Activated naive CD4-positive, alpha-beta T cell treated with anti-CD3 and anti-CD28 coated beads, Interleukin-2, amount 10 ng/mL, durations not matched to agents 7 days and 5 days (primary cell): ENCODE results near the gene LCE5A.
A peak's percentile ranks its signal among the peaks of the same experiment; 100 is the strongest.
"Not testable (repeated sequence)": the region's sequence is repeated elsewhere in the genome, so short reads cannot be mapped to it uniquely, and the experiment has no call there.

Experiments
- CTCF ChIA-PET: fragments of 350-600 bp; sonication (Branson Sonifier 250); formaldehyde crosslinking; loops from one replicate; lab custom pipeline; 2021; ENCODE audit warnings: antibody characterized with exemption; lab: Charles Lee
- DNase-seq: peaks from one replicate; pipeline ENCODE4 v3.0.0-alpha.2; 2020
- H3K27ac Mint-ChIP-seq: one replicate; pipeline ENCODE4 v1.8.0; 2021; ENCODE audit warnings: mild to moderate bottlenecking, moderate library complexity, mixed read lengths
- H3K27me3 Mint-ChIP-seq: one replicate; pipeline ENCODE4 v1.8.0; 2021; ENCODE audit warnings: mild to moderate bottlenecking, mixed read lengths
- H3K36me3 Mint-ChIP-seq: one replicate; pipeline ENCODE4 v1.8.0; 2021; ENCODE audit warnings: mixed read lengths
- H3K4me1 Mint-ChIP-seq: one replicate; pipeline ENCODE4 v1.8.0; 2021; ENCODE audit warnings: mixed read lengths
- H3K4me3 Mint-ChIP-seq: one replicate; pipeline ENCODE4 v1.8.0; 2021; ENCODE audit warnings: mild to moderate bottlenecking, moderate library complexity, mixed read lengths
- H3K9me3 Mint-ChIP-seq: one replicate; pipeline ENCODE4 v1.8.0; 2021; ENCODE audit warnings: mixed read lengths

The LCE5A gene, protein sequence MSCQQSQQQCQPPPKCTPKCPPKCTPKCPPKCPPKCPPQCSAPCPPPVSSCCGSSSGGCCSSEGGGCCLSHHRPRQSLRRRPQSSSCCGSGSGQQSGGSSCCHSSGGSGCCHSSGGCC

DNA sequence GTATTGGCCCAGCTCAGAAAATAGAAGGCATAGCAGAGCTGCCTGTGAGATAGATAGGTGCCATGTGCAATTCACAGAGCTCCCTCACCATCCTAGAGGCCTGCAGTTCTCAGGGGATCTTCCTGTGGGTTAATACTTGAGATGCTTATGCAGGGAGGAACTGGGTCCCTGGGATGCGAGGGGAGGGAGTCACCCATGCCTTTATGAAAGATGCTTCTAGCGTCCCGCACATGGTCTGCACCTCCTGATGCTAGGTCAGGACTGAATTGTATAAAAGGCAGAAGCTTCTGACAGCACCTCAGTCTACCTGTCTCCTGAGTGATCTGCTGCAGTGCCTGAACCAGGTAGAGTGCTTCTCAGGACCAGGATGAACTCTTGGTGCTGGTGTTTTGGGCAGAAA is at the start of gene LCE5A:
LCE5A (plus strand) TSS at position 301 of the 400 bp plus-strand sequence. CDS start 732 bp downstream, outside the sequence.
- no peak within 1 kb of the TSS for H3K4me3 Mint-ChIP-seq
- H3K27me3 Mint-ChIP-seq = peaks cover 45% of the 10 kb centered on the region
- no peak within 1 kb of the TSS for H3K27ac Mint-ChIP-seq
- no peaks in the 10 kb centered on the region for H3K4me1 Mint-ChIP-seq
- H3K36me3 Mint-ChIP-seq = no peaks in the 10 kb centered on the region
- CTCF ChIA-PET = no interaction called here
- no peak for DNase-seq
- H3K9me3 Mint-ChIP-seq = no peaks in the 10 kb centered on the region

DNA sequence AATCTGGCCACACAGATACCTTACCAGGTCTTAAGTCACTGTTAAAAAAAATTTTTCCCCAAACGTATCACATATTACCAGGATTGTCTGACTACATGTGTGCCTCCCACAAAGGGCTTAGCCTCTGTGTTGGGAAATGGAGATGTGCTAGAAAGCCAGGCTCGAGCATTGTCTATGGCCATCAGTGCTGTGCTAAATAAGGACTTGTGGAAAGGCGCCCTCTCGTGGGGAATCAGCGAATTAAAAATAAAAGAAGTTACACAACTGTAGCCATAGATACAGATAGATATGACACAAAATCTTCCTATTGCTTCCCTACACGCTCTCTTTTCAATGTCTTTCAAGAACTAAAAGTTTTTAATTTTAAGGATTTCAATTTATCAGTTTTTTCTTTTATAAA is 49.1 kb upstream of the LCE5A start:
- CTCF ChIA-PET = no interaction called here
- Mint-ChIP-seq H3K4me1 (peaks cover 32% of the 10 kb centered on the region), H3K27ac (peak overlapping the region; percentile 69), H3K9me3 (no peaks in the 10 kb centered on the region), H3K36me3 (no peaks in the 10 kb centered on the region), H3K27me3 (peaks cover 4% of the 10 kb centered on the region), H3K4me3 (no peak overlapping the region)
- DNase-seq = peak; percentile 71

DNA sequence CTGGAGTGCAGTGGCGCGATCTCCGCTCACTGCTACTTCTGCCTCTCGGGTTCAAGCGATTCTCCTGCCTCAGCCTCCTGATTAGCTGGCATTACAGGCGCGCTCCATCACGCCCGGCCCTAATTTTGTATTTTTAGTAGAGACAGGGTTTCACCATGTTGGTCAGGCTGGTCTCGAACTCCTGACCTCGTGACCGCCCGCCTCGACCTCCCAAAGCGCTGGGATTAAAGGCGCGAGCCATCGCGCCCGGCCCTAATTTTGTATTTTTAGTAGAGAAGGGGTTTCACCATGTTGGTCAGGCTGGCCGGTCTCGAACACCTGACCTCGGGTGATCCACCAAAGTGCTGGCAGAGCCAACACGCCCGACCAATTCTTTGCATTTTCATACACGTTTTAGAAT is 48.0 kb upstream of the LCE5A start:
- Mint-ChIP-seq H3K36me3 (no peaks in the 10 kb centered on the region), H3K4me3 (no peak overlapping the region), H3K4me1 (peaks cover 32% of the 10 kb centered on the region), H3K27me3 (peaks cover 7% of the 10 kb centered on the region), H3K27ac (no peak overlapping the region), H3K9me3 (no peaks in the 10 kb centered on the region)
- no peak for DNase-seq
- CTCF ChIA-PET = interaction anchor here (0.7 kb wide), 1 partner anchor 32 kb away, joined by 3 read pairs; no protein-coding TSS in a partner anchor

DNA sequence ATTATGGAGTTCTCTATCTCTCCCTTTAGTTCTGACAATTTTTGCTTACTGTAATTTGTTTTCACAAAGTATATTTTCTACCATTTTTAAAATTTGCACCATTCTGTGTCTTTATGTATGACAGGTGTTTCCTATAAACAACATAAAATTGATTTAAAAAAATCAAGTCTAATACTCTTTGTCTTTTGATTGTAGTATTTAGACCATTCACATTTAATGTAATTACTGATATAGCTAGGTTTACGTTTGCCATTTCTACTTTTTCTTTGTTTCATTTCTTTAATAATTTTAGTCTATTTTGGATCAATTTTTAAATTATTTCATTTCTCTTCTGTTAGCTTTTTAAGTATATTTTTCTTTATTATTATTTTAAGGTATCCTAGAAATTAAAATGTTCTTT is 44.4 kb upstream of the LCE5A start:
- Mint-ChIP-seq H3K9me3 (no peaks in the 10 kb centered on the region), H3K4me1 (peaks cover 4% of the 10 kb centered on the region), H3K4me3 (no peak overlapping the region), H3K27me3 (peaks cover 11% of the 10 kb centered on the region), H3K36me3 (no peaks in the 10 kb centered on the region), H3K27ac (no peak overlapping the region)
- CTCF ChIA-PET = no interaction called here
- DNase-seq = no peak

DNA sequence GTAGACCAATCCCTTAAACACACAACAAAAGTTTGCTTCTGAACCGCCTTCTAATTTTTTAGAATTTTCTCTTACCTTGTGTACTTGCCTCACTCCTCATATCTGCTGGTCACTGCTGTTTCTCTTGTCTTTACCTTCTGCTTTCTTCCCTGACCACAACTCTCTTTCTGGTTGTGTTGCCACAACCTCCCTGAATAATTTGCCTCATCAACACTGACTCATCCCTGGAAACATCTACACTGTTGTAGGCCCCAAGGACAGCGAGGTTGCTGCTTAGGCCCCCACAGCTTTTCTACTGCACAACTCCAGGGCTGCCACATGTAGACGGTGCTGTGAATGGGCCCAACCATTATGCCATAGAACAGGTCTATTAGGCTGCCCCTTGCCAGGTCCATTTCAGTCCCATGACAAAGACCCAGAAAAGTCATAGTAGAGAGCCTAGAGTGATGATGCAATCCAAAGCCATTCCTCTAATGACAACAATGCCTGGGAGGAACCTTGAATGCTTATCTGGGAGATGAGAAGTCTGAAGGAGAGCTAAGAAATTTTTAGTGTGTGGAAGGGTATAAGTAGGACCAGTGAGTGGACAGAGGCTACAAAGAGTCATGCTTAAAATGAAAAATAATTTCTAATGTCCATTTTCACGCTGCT is 36.6 kb upstream of the LCE5A start:
- Mint-ChIP-seq H3K27ac (no peak overlapping the region), H3K36me3 (peaks cover 4% of the 10 kb centered on the region), H3K27me3 (no peaks in the 10 kb centered on the region), H3K9me3 (peaks cover 42% of the 10 kb centered on the region), H3K4me3 (no peak overlapping the region), H3K4me1 (no peaks in the 10 kb centered on the region)
- no peak for DNase-seq
- CTCF ChIA-PET = interaction anchor here (1.0 kb wide), 1 partner anchor 15 kb away, joined by 8 read pairs; no protein-coding TSS in a partner anchor

DNA sequence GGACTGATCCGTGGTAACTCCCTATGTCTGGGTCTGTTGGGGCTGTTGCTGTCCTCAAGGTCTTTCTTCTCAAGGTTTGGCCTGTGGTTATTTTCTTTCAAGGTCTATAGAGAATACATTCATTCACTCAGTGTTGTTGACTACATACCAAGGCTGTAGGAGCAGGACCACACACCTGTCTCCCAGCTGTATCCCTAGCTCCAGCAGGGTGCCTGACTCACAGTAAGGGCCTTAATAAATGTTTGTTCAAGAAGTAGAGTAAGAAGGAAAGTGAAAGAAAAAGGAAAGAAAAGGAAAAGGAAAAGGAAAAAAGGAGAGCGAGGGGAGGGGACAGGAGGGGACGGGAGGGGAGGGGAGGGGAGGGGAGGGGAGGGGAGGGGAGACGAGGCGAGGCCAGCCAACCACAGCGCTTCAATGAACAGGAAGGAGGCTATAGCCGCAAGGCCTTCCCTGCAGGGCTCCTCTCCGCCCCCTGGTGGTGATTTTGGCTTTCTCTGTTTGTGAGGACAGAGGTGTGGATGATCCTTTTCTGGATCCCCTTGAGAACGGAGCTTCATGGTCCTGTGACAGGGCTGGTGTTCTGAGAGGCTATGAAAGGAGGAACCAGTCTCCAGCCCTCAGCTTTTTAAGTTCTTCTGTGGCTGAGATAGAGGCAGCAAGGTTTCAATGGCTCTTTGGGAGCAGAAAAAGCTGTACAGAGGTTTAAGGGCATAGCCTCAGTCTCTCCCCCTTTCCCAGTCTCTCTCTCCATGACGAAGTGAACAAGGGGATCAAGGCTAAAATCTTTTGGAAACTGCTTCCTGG is 30.6 kb upstream of the LCE5A start:
- H3K9me3 Mint-ChIP-seq = peaks cover 37% of the 10 kb centered on the region
- no peaks in the 10 kb centered on the region for H3K27me3 Mint-ChIP-seq
- peaks cover 8% of the 10 kb centered on the region for H3K4me1 Mint-ChIP-seq
- DNase-seq = peak; percentile 61
- peaks cover 4% of the 10 kb centered on the region for H3K36me3 Mint-ChIP-seq
- no peak overlapping the region for H3K27ac Mint-ChIP-seq
- CTCF ChIA-PET = interaction anchor here (0.7 to 2.0 kb wide), 2 partner anchors 9 to 21 kb away, joined by 3 to 10 read pairs; no protein-coding TSS in a partner anchor
- no peak overlapping the region for H3K4me3 Mint-ChIP-seq

DNA sequence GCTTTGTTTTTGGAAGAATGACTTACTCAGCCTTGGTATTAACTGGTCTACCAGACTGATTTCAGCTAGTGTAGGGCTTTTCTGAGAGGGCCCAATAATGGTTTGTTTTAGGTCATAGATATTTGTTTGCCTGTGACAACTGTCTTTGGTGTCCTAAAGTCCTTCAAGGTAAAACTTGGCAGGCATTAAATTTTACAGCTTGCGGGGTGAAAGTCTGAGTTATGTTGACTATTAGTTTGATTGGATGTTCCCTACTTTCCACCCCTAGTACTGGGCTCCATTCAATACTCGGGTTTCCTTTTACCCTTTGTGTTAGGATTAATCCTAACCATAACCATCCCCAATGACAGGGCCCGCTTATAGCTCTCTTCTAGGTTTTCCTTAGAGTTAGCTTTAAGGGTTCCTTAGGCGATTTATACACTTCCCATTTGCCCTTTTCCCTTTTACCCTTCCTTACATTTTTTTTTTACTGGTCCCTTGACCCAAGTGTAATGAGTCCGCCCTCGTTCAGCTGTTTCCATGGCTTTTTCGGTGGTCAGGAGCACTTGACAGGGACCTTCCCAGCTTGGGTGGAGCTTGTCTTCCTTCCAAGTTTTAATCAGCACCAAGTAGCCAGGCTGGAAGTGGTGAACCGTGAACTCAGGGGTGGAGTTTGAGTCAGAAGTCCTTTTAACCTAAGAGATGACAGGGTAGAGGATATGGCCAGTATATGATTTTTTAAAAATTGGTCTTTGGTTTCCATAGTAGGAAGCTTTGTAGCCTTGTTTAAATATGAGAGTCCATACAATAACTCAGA is 28.5 kb upstream of the LCE5A start:
- CTCF ChIA-PET = interaction anchor here (0.7 to 2.4 kb wide), 2 partner anchors 11 to 23 kb away, joined by 3 to 11 read pairs; no protein-coding TSS in a partner anchor
- peaks cover 8% of the 10 kb centered on the region for H3K4me1 Mint-ChIP-seq
- peaks cover 3% of the 10 kb centered on the region for H3K36me3 Mint-ChIP-seq
- no peaks in the 10 kb centered on the region for H3K27me3 Mint-ChIP-seq
- H3K9me3 Mint-ChIP-seq = peaks cover 18% of the 10 kb centered on the region
- DNase-seq = no peak
- no peak overlapping the region for H3K4me3 Mint-ChIP-seq
- H3K27ac Mint-ChIP-seq = no peak overlapping the region

DNA sequence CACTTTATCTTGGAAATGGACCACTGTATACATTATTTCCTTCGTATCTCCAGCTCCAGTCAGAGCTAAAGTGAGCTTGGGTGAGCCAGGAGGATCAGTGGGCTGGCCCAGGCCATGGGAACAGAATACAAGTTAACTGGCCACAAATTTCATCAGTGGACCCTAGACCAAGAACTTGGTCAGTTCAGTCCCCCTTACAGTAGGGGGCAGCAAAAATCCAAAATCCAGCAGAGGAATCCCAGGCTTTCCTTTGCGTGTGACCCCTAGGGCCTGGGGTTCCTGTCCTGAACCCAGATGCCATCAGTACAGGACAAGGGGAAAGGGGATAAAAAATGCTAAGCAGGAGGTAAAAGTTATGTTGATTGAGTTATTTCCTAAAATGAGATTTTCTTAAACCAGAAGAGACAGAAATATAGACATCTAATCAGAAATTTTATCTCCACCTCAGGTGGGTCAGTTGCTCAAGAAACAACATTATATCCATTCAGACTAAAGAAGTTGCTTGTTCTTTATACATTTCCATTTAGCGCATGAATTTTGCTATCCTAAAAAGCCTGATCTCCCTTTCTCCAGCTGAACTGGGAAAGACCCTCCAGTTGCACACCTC is 24.1 kb upstream of the LCE5A start:
- Mint-ChIP-seq H3K4me1 (peaks cover 5% of the 10 kb centered on the region), H3K9me3 (no peaks in the 10 kb centered on the region), H3K36me3 (no peaks in the 10 kb centered on the region), H3K27ac (no peak overlapping the region), H3K4me3 (no peak overlapping the region), H3K27me3 (no peaks in the 10 kb centered on the region)
- DNase-seq = no peak
- CTCF ChIA-PET = interaction anchor here (1.0 kb wide), 1 partner anchor 11 kb away, joined by 3 read pairs; no protein-coding TSS in a partner anchor

DNA sequence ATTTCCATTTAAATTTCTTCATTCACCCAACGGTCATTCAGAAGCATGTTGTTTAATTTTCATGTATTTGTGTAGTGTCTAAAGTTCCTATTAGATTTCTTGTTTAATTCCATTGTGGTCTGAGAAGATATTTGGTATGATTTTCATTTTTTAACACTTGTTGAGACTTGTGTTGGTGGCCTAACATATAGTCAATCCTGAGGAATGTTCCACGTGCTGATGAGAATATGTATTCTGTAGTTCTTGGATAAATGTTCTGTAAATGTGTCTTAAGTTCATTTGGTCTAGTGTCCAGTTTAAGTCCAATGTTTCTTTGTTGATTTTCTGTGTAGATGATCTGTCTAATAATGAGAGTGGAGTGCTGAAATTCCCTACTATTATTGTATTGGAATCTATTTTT is 22.7 kb upstream of the LCE5A start:
- H3K4me1 Mint-ChIP-seq = peaks cover 5% of the 10 kb centered on the region

DNA sequence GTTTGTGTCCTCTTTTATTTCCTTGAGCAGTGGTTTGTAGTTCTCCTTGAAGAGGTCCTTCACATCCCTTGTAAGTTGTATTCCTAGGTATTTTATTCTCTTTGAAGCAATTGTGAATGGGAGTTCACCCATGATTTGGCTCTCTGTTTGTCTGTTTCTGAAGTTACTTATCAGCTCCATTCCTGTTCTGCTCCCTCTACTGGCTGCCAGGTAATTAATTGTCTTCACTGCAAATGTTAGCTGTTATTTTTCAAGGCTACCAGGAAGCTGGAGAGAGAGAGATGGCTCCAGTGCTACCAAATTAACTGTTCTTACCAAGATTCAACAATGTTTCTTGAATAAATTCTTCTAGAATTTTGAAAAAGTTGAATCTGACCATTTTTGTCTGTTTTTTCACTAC is 19.1 kb upstream of the LCE5A start:
- H3K27ac Mint-ChIP-seq, H3K27me3 Mint-ChIP-seq, H3K4me1 Mint-ChIP-seq, DNase-seq, H3K4me3 Mint-ChIP-seq, H3K9me3 Mint-ChIP-seq, H3K36me3 Mint-ChIP-seq, CTCF ChIA-PET: not testable (repeated sequence)

More for the DNA sequence above, 22.7 kb upstream of the LCE5A start:
- Mint-ChIP-seq H3K4me3 (no peak overlapping the region), H3K36me3 (no peaks in the 10 kb centered on the region), H3K9me3 (no peaks in the 10 kb centered on the region), H3K27ac (no peak overlapping the region), H3K27me3 (no peaks in the 10 kb centered on the region)
- CTCF ChIA-PET = no interaction called here
- no peak for DNase-seq

DNA sequence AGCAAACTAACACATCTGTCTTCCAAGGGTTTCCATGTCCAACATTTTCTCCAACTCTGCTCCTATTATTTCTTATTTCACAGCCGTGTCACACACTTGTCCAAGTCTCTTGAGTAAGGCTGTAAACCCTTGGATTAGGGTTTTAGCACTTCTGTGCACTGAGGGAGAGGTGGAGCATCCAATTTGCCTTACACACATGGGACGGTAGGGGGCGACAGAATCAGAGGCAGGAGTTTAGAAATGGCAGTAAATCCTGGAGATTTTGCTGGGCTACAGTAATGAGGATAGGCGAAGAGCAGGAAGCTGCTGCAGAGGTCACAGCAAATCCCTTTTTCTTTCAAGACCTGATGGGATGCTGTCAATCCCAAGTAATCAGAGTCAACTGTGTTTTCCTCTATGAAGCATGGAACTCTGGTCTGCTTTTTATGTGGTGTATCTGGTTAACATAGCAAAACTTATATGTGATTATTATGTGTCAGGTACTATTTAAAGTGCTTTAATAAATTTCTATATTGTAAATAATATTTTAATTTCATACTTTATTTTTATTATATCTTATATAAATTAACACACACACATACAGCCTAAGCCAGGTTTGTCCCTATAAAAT is 15.4 kb upstream of the LCE5A start:
- DNase-seq = peak; percentile 32

DNA sequence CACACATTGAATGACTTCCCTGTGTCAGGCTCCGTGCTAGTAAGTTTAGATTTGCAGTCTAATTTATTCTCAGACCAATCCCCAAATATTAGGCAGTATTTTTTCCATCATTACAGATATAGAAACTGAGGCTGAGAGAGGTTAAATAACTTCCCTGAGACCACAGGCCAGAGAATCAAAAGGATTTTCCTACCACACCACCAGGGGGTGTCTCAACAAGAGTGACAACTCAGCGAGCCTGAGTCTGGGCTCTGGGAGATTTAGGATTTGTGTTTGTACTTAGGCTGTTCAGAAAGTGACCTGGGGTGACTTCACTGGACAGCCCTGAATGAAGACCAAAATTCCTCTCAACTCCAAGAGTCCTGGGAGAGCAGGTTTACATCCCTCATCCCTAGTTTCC is 13.3 kb upstream of the LCE5A start:
- Mint-ChIP-seq H3K4me3 (no peak overlapping the region), H3K27ac (no peak overlapping the region), H3K36me3 (no peaks in the 10 kb centered on the region), H3K4me1 (no peaks in the 10 kb centered on the region), H3K9me3 (no peaks in the 10 kb centered on the region), H3K27me3 (no peaks in the 10 kb centered on the region)
- CTCF ChIA-PET = interaction anchor here (1.3 to 1.6 kb wide), 2 partner anchors 10 to 21 kb away, joined by 3 to 7 read pairs; no protein-coding TSS in a partner anchor
- no peak for DNase-seq

More for the DNA sequence above, 15.4 kb upstream of the LCE5A start:
- H3K4me3 Mint-ChIP-seq = no peak overlapping the region
- no peaks in the 10 kb centered on the region for H3K27me3 Mint-ChIP-seq
- no peaks in the 10 kb centered on the region for H3K36me3 Mint-ChIP-seq
- no peaks in the 10 kb centered on the region for H3K9me3 Mint-ChIP-seq
- CTCF ChIA-PET = interaction anchor here (1.8 kb wide), 1 partner anchor 39 kb away, joined by 10 read pairs; no protein-coding TSS in a partner anchor
- no peak overlapping the region for H3K27ac Mint-ChIP-seq
- H3K4me1 Mint-ChIP-seq = no peaks in the 10 kb centered on the region

DNA sequence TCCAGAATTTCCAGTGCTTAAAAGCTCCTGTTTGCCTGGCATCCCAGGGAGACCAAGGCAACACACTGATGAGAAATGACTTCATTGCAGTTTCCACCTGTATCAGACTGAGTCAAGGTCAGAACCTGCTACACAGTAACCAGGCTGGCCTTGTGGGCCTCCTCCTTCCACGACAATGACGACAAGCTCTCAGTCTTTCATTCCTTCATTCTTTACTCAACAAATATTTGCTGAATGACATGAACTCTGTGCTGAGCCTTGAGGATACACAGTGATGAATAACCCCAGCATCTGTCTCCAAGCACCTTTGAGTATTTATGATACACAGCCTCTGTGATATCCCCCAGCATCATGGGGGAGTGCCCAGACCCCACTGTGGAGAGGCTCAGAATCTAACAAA is 8.9 kb upstream of the LCE5A start:
- H3K27me3 Mint-ChIP-seq = peaks cover 4% of the 10 kb centered on the region
- H3K36me3 Mint-ChIP-seq = no peaks in the 10 kb centered on the region
- CTCF ChIA-PET = no interaction called here
- DNase-seq = no peak
- H3K9me3 Mint-ChIP-seq = no peaks in the 10 kb centered on the region
- H3K4me3 Mint-ChIP-seq = no peak overlapping the region
- H3K27ac Mint-ChIP-seq = no peak overlapping the region
- no peaks in the 10 kb centered on the region for H3K4me1 Mint-ChIP-seq
